ENCODE data around the gene MYO1D. TPM values are rescaled to one million over a fixed set of nuclear protein-coding genes. Genes with fewer than 3 reads are reported as not detected.

MYO1D gene
- total RNA-seq, 1 experiment from 2014 or later: 29.9 TPM

GRCh38 chr17:32855620-32856019 lies 21.3 kb downstream of the MYO1D start:
- Mint-ChIP-seq H3K9me3 (no peaks in the 10 kb centered on the region), H3K4me1 (peaks cover 20% of the 10 kb centered on the region), H3K4me3 (no peak overlapping the region), H3K36me3 (no peaks in the 10 kb centered on the region), H3K27me3 (ENCODE audit: low read depth) (no peaks in the 10 kb centered on the region), H3K27ac (no peak overlapping the region)
- ATAC-seq (no peak), DNase-seq (ENCODE audit: low spot score) (no peak)
- CTCF ChIA-PET: interaction anchor here (1.0 to 1.8 kb wide), 4 partner anchors 16 to 196 kb away, joined by 3 to 6 read pairs (median 4); partner anchors contain the start of gene MYO1D
- POLR2A ChIA-PET: no interaction called here
- TF ChIP-seq RORB (CRISPR knock-in tag; IDR thresholded peaks at IDR 0.05): no peak
- TF ChIP-seq, protein P1, sequence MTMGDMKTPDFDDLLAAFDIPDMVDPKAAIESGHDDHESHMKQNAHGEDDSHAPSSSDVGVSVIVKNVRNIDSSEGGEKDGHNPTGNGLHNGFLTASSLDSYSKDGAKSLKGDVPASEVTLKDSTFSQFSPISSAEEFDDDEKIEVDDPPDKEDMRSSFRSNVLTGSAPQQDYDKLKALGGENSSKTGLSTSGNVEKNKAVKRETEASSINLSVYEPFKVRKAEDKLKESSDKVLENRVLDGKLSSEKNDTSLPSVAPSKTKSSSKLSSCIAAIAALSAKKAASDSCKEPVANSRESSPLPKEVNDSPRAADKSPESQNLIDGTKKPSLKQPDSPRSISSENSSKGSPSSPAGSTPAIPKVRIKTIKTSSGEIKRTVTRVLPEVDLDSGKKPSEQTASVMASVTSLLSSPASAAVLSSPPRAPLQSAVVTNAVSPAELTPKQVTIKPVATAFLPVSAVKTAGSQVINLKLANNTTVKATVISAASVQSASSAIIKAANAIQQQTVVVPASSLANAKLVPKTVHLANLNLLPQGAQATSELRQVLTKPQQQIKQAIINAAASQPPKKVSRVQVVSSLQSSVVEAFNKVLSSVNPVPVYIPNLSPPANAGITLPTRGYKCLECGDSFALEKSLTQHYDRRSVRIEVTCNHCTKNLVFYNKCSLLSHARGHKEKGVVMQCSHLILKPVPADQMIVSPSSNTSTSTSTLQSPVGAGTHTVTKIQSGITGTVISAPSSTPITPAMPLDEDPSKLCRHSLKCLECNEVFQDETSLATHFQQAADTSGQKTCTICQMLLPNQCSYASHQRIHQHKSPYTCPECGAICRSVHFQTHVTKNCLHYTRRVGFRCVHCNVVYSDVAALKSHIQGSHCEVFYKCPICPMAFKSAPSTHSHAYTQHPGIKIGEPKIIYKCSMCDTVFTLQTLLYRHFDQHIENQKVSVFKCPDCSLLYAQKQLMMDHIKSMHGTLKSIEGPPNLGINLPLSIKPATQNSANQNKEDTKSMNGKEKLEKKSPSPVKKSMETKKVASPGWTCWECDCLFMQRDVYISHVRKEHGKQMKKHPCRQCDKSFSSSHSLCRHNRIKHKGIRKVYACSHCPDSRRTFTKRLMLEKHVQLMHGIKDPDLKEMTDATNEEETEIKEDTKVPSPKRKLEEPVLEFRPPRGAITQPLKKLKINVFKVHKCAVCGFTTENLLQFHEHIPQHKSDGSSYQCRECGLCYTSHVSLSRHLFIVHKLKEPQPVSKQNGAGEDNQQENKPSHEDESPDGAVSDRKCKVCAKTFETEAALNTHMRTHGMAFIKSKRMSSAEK (CRISPR knock-in tag; IDR thresholded peaks at IDR 0.05; ENCODE audit: borderline replicate concordance): no peak
- TF ChIP-seq ATF6 (CRISPR knock-in tag; IDR thresholded peaks at IDR 0.05): no peak
- TF ChIP-seq E2F5 (CRISPR knock-in tag; IDR thresholded peaks at IDR 0.05): no peak
- TF ChIP-seq GTF2I (CRISPR knock-in tag; conservative IDR thresholded peaks at IDR 0.05): no peak
- no peak for TF ChIP-seq NFATC4 (CRISPR knock-in tag; IDR thresholded peaks at IDR 0.05)
- TF ChIP-seq MXD4 (CRISPR knock-in tag; IDR thresholded peaks at IDR 0.05; ENCODE audit: borderline replicate concordance): no peak

- DNase-seq (ENCODE audit: low spot score) (no peak), ATAC-seq (no peak)
- Mint-ChIP-seq H3K36me3 (no peaks in the 10 kb centered on the region), H3K4me3 (no peak overlapping the region), H3K9me3 (no peaks in the 10 kb centered on the region), H3K4me1 (peaks cover 13% of the 10 kb centered on the region), H3K27me3 (ENCODE audit: low read depth) (no peaks in the 10 kb centered on the region), H3K27ac (no peak overlapping the region)
- ChIA-PET POLR2A (interaction anchor here (0.6 kb wide), 1 partner anchor 17 kb away, joined by 3 read pairs; no protein-coding TSS in a partner anchor), CTCF (interaction anchor here (0.7 to 1.8 kb wide), 7 partner anchors 17 to 86 kb away, joined by 3 to 6 read pairs (median 3); partner anchors contain the start of gene MYO1D)
- no peak for TF ChIP-seq NFE2L1 (CRISPR knock-in tag; IDR thresholded peaks at IDR 0.05)
- TF ChIP-seq, protein P2, sequence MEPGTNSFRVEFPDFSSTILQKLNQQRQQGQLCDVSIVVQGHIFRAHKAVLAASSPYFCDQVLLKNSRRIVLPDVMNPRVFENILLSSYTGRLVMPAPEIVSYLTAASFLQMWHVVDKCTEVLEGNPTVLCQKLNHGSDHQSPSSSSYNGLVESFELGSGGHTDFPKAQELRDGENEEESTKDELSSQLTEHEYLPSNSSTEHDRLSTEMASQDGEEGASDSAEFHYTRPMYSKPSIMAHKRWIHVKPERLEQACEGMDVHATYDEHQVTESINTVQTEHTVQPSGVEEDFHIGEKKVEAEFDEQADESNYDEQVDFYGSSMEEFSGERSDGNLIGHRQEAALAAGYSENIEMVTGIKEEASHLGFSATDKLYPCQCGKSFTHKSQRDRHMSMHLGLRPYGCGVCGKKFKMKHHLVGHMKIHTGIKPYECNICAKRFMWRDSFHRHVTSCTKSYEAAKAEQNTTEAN (CRISPR knock-in tag; IDR thresholded peaks at IDR 0.05): no peak
- TF ChIP-seq STAT6 (CRISPR knock-in tag; conservative IDR thresholded peaks at IDR 0.05; ENCODE audit: low read depth): no peak
- TF ChIP-seq, protein P3, sequence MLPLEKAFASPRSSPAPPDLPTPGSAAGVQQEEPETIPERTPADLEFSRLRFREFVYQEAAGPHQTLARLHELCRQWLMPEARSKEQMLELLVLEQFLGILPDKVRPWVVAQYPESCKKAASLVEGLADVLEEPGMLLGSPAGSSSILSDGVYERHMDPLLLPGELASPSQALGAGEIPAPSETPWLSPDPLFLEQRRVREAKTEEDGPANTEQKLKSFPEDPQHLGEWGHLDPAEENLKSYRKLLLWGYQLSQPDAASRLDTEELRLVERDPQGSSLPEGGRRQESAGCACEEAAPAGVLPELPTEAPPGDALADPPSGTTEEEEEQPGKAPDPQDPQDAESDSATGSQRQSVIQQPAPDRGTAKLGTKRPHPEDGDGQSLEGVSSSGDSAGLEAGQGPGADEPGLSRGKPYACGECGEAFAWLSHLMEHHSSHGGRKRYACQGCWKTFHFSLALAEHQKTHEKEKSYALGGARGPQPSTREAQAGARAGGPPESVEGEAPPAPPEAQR (CRISPR knock-in tag; IDR thresholded peaks at IDR 0.05): no peak
- TF ChIP-seq TCF7 (CRISPR knock-in tag; IDR thresholded peaks at IDR 0.05; ENCODE audit: low read depth): no peak
- TF ChIP-seq ZNF396 (CRISPR knock-in tag; IDR thresholded peaks at IDR 0.05; ENCODE audit: borderline replicate concordance): no peak
- TF ChIP-seq, protein P4, sequence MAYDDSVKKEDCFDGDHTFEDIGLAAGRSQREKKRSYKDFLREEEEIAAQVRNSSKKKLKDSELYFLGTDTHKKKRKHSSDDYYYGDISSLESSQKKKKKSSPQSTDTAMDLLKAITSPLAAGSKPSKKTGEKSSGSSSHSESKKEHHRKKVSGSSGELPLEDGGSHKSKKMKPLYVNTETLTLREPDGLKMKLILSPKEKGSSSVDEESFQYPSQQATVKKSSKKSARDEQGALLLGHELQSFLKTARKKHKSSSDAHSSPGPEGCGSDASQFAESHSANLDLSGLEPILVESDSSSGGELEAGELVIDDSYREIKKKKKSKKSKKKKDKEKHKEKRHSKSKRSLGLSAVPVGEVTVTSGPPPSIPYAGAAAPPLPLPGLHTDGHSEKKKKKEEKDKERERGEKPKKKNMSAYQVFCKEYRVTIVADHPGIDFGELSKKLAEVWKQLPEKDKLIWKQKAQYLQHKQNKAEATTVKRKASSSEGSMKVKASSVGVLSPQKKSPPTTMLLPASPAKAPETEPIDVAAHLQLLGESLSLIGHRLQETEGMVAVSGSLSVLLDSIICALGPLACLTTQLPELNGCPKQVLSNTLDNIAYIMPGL (CRISPR knock-in tag; IDR thresholded peaks at IDR 0.05): no peak
- TF ChIP-seq RORB (CRISPR knock-in tag; IDR thresholded peaks at IDR 0.05): no peak
- no peak for TF ChIP-seq ZNF423 (CRISPR knock-in tag; IDR thresholded peaks at IDR 0.05)
Measured at GRCh38 chr17:32854832-32855389, 22.0 kb downstream of the MYO1D start.
